BJ (cell line): ENCODE results near the gene COG3. TPM values are rescaled to one million over a fixed set of nuclear protein-coding genes. Genes with fewer than 3 reads are reported as not detected.

Source experiments
- CTCF ChIA-PET: fragments of 350-600 bp; formaldehyde crosslinking; extraction: SDS; loops from one replicate; lab custom pipeline; 2021; ENCODE audit warnings: antibody characterized with exemption, inconsistent platforms; lab: Yijun Ruan, JAX
- POLR2A ChIA-PET: fragments of 300-600 bp; sonication (Branson Sonifier 250); formaldehyde crosslinking; extraction: SDS; loops from one replicate; lab custom pipeline; 2021; ENCODE audit warnings: antibody characterized with exemption; lab: Charles Lee
- DNase-seq: peaks from one replicate; pipeline ENCODE4 v3.0.0-alpha.2; 2011; ENCODE audit warnings: low read depth
- H3K27me3 ChIP-seq: 2 replicates; pipeline ENCODE4 v1.6.0; 2011; ENCODE audit warnings: low read length; ENCODE audit not compliant: control insufficient read depth, insufficient read depth
- H3K36me3 ChIP-seq: 2 replicates; pipeline ENCODE4 v1.5.1; 2011; ENCODE audit warnings: low read length; ENCODE audit not compliant: control insufficient read depth, insufficient read depth
- H3K4me3 ChIP-seq: 2 replicates; pipeline ENCODE4 v1.5.1; 2011; ENCODE audit warnings: low read depth, mild to moderate bottlenecking, control low read depth, low read length
- CTCF ChIP-seq: IDR thresholded peaks from 2 replicates; pipeline ENCODE4 v1.5.1; 2011; ENCODE audit warnings: low read depth, mild to moderate bottlenecking, control low read depth, inconsistent platforms, low read length, moderate library complexity; ENCODE audit not compliant: insufficient read depth
- polyA plus RNA-seq: library from polyadenylated mRNA; depleted of rRNA; stranded (reverse); fragments of >200 nt; gene quantifications from 2 replicates; pipeline ENCODE4 v1.2.3, GENCODE V29; 2011

The COG3 gene
- polyA plus RNA-seq, 1 experiment: 13.9 TPM

GRCh38 chr13:45516757-45517156 lies 52.0 kb downstream of the COG3 start:
- POLR2A ChIA-PET: no interaction called here
- no peak for TF ChIP-seq CTCF
- no peaks in the 10 kb centered on the region for H3K27me3 ChIP-seq
- peaks cover 9% of the 10 kb centered on the region for H3K36me3 ChIP-seq
- H3K4me3 ChIP-seq: no peak overlapping the region
- DNase-seq: no peak
- CTCF ChIA-PET: no interaction called here

GRCh38 chr13:45518525-45519245 lies 53.9 kb downstream of the COG3 start:
- CTCF ChIA-PET: interaction anchor here (0.7 kb wide), 1 partner anchor 12 kb away, joined by 3 read pairs; no protein-coding TSS in a partner anchor
- H3K4me3 ChIP-seq: no peak overlapping the region
- no peak for DNase-seq
- H3K36me3 ChIP-seq: peaks cover 5% of the 10 kb centered on the region
- TF ChIP-seq CTCF: no peak
- H3K27me3 ChIP-seq: no peaks in the 10 kb centered on the region
- POLR2A ChIA-PET: no interaction called here

GRCh38 chr13:45519493-45519892 lies 54.8 kb downstream of the COG3 start:
- POLR2A ChIA-PET: no interaction called here
- H3K4me3 ChIP-seq: no peak overlapping the region
- no peaks in the 10 kb centered on the region for H3K27me3 ChIP-seq
- DNase-seq: no peak
- TF ChIP-seq CTCF: no peak
- CTCF ChIA-PET: no interaction called here
- peaks cover 7% of the 10 kb centered on the region for H3K36me3 ChIP-seq

- POLR2A ChIA-PET: no interaction called here
- no peak for TF ChIP-seq CTCF
- DNase-seq: no peak
- CTCF ChIA-PET: interaction anchor here (0.8 to 1.5 kb wide), 4 partner anchors 8 to 570 kb away, joined by 3 to 6 read pairs (median 4); no protein-coding TSS in a partner anchor
- Histone ChIP-seq H3K36me3 (peaks cover 4% of the 10 kb centered on the region; the same call in 1 of the 2 replicates), H3K4me3 (no peak overlapping the region), H3K27me3 (no peaks in the 10 kb centered on the region)
Observed at GRCh38 chr13:45521297-45521696, 56.6 kb downstream of the COG3 start.

GRCh38 chr13:45522571-45522970 lies 57.8 kb downstream of the COG3 start:
- POLR2A ChIA-PET: no interaction called here
- peak; percentile 52 for DNase-seq
- Histone ChIP-seq H3K27me3 (no peaks in the 10 kb centered on the region), H3K36me3 (peaks cover 4% of the 10 kb centered on the region; the same call in 1 of the 2 replicates), H3K4me3 (no peak overlapping the region)
- CTCF ChIA-PET: interaction anchor here (0.8 to 1.2 kb wide), 2 partner anchors 10 to 151 kb away, joined by 3 to 4 read pairs; no protein-coding TSS in a partner anchor
- peak; percentile 14; the same call in 1 of the 2 replicates for TF ChIP-seq CTCF
